ENCODE results near the gene TREML4.
"Not testable (repeated sequence)": the region's sequence is repeated elsewhere in the genome, so short reads cannot be mapped to it uniquely, and the experiment has no call there.

Gene TREML4

DNA sequence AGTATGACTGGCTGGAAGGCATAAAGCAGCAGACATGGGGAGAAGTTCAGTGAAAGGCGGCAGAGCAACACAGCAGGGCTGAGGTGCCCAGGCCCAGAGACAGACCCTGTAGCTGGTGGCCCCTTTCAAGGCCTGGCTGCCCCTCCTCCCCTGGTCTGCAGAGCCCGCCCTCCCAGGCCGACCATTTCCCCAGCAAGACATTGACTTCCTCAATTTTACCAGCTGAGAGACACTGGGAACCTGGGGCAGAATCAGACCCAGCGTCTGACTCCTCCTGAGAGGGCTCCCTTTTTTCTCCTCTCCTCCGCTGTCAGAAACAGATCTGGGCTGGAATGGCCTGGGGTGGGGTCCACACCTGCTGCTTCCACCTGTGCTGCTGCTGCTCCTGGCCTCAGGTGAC is at the start of gene TREML4:
TREML4 (plus strand) TSS at position 254 of the 400 bp plus-strand sequence; CDS start at position 333, 79 bp downstream.
- DNase-seq = no peak

GRCh38 chr6:41179163-41179562 is 49.0 kb upstream of the TREML4 start:
- no peak for DNase-seq

GRCh38 chr6:41181566-41181965 is 46.6 kb upstream of the TREML4 start:
- no peak for DNase-seq

GRCh38 chr6:41182069-41183034 is 45.8 kb upstream of the TREML4 start:
- peak; percentile 51 for DNase-seq

DNA sequence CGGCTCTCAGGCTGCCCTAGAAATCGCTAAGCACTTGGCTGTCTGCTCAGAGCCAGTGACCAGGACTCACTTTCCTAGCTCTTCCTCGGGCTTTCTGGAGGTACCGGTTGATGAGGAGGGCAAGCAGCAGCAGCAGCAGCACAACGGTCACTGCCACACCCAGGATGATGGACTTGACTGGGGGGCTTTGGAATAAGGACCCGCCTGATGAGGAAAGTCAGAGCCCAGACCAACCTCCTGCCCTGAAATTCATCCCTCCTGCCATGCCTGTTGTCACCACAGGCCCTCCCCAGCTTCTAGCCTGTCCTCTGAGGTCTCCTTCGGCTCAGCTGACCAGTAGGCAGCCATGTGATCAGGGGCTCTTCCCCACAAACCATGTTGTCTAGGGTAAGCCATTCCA is 43.4 kb upstream of the TREML4 start:
- DNase-seq = no peak

GRCh38 chr6:41186031-41186562 is 42.1 kb upstream of the TREML4 start:
- DNase-seq = no peak

GRCh38 chr6:41187924-41188886 is 39.9 kb upstream of the TREML4 start:
- no peak for DNase-seq

DNA sequence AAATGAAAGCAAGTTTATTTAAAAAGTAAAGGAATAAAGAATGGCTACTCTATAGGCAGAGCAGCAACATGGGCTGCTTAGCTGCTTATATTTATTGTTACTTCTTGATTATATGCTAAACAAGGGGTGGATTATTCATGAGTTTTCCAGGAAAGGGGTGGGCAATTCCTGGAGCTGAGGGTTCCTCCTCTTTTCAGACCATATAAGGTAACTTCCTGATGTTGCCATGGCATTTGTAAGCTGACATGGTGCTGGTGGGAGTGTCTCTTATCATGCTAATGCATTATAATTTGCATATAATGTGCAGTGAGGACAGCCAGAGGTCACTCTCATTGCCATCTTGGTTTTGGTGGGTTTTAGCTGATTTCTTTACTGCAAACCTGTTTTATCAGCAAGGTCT is 39.1 kb upstream of the TREML4 start:
- not testable (repeated sequence) for DNase-seq

DNA sequence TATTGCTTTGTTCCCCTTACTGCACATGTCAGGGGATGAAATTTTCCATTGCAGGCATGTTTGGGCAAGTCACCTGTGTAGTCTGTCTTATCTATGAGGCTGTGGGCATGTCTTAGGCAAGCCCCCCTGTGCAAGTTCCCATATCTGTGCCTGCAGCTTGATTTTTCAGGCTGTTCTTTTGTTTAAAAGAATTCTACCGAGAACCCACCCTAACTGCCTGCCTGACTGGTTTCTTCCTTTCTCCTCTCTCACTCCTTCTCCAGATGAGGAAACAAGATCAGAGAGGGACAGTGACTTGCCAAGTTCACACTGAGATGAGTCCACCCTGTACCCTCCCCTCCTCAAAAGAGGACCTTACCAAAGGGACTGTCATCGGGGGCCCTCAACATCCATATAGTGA is 38.2 kb upstream of the TREML4 start:
- DNase-seq = no peak

- no peak for DNase-seq
These were observed 37.4 kb upstream of the TREML4 start for GRCh38 chr6:41190791-41191190.

DNA sequence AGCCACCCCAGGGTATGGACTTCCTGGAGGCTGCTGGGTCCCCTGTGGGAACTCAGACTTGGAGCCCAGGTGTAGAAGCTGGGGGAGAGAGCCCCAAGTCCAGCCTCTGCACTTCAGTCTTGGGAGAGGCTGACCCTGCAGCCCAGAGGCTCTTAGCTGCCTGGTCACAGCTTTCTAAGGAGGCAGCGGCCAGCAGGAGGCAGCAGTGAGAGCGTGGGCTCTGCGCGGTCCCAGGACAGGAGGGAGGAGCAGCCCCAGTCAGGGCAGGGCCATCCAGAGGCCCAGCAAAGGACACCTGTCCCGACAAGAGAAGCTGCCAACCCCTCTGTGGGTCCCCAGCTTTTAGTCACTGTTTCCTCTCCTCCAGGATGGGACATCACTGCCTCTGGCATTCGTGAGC is 36.6 kb upstream of the TREML4 start:
- DNase-seq = no peak

GRCh38 chr6:41193171-41193734 is 34.9 kb upstream of the TREML4 start:
- DNase-seq = no peak

- no peak for DNase-seq
These were observed 34.3 kb upstream of the TREML4 start for GRCh38 chr6:41193884-41194283.

GRCh38 chr6:41194386-41194785 is 33.8 kb upstream of the TREML4 start:
- DNase-seq = no peak

GRCh38 chr6:41197234-41197633 is 30.9 kb upstream of the TREML4 start:
- DNase-seq = no peak

DNA sequence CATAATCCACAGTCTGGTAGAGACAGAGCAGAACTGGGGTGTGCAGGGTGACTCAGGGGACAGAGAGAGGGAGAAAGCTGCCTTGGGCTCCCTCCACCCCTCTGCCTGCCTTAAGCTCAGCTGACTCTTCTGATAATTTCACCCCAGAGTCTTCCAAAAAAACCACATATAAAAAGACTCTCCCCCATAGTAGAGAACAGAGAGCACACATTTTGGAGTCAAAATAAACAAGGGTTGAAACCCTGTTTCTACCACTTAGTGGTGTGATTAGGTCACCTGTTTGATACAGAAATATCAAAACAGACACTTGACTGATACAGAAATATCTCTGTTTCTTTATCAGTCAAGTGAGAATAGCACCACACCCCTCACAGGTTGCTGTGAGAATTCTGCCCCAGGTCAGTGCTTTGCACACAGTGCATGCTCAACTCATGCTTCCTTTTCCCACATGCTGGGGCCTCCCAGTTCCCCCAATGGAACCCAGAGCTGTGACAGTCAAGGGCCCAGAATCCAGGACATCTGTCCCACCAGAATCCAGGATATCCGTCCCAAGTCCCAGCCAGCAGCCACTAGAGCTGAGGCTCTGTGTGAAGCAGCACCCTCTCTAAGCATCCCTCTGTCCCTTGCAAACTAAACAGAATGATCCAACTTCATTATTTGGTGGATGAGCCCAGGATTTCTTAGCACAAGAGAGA is 28.4 kb upstream of the TREML4 start:
- no peak for DNase-seq

DNA sequence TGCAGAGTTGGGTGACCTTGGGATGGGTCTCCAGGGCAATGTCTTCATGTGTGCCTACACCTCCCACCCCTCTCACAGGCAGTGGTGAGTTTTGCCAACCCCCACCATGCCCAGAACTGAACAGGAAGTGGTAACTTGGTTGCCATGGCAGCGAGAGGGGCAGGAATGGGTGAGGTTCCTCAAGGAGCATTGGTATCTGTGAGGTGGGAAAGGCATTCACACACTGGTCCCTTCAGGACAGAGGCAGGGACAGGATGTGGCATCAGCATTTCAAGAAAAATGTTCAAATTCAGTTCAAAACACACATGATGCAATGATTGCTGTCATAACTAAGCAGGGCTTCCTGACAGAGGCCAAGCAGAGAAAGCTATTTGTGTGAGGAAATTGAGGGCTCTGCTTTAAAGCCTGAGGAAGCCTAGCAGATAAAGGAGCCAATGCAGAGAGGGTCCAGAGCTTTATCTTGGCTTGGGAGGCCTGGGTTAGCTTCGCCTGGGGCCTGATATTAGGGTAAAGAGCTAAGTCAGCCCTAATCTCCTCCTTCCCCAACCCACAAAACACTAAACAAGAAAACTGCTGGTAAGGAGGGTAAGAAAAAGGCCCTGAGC is 27.8 kb upstream of the TREML4 start:
- peak; percentile 59 for DNase-seq

- DNase-seq = no peak
These were observed 27.0 kb upstream of the TREML4 start, which contains the start of gene TREML2 for GRCh38 chr6:41200901-41201763. TREML2 (minus strand) TSS chr6:41201149; CDS start chr6:41201008, 141 bp downstream.

- no peak for DNase-seq
These were observed 26.4 kb upstream of the TREML4 start for GRCh38 chr6:41201764-41202173.

- no peak for DNase-seq
These were observed 24.0 kb upstream of the TREML4 start for GRCh38 chr6:41204156-41204555.

All from fibroblast of skin of right biceps (primary cell).